WI38 (cell line): Measurements from ENCODE around the gene L3MBTL4.

Source experiments
- H3K4me3 ChIP-seq: 2 replicates; pipeline ENCODE4 v1.5.1; 2011; ENCODE audit warnings: low read depth, mild to moderate bottlenecking, control low read depth, low read length
- CTCF ChIP-seq: IDR thresholded peaks from 2 replicates; pipeline ENCODE4 v1.5.1; 2012; ENCODE audit warnings: low read depth, mild to moderate bottlenecking, control low read depth, low read length

L3MBTL4 gene

DNA sequence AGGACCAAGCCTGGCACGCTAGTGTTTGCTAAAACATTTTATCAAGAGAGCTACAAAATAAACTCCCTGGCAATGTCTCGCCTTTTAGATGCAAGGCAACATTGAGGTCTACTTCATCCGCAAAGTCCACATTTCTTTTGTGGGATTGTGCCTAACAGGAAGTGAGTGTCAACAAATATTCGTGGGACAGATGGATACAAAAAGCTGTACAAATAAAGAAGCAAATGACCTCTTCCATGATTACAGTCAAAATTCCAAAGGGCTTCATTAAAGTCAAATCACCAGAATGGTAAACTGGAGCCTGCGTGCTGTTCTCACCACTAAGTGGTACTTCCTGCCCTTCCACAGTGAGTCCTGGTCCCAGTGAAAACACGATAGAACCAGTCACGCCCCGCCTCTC, 40.4 kb downstream of the L3MBTL4 start:
- H3K4me3 ChIP-seq, result no peak overlapping the region
- no peak for TF ChIP-seq CTCF

DNA sequence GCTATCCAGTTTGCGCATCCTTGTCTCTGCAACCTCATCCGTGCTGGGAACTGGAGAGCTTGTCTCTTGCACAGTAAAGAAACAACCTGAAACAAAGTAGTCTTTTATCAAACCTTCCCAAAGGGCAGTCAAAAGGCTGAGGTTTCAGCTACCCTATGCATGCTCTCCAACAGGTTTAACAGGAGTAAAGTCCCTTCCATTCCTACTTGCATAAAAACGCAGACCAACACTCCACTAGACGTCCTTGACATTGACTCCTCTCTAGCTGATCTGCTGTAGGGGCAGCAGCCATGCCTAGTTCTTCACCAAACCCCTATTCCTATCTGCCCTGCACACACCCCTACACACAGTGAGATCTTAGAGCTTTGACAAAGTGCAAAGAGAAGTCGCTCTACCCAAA, 41.5 kb downstream of the L3MBTL4 start:
- H3K4me3 ChIP-seq, result no peak overlapping the region
- TF ChIP-seq CTCF, result no peak

- no peak overlapping the region for H3K4me3 ChIP-seq
- TF ChIP-seq CTCF, result no peak
Measured at GRCh38 chr18:6370886-6371635, 43.6 kb downstream of the L3MBTL4 start.

DNA sequence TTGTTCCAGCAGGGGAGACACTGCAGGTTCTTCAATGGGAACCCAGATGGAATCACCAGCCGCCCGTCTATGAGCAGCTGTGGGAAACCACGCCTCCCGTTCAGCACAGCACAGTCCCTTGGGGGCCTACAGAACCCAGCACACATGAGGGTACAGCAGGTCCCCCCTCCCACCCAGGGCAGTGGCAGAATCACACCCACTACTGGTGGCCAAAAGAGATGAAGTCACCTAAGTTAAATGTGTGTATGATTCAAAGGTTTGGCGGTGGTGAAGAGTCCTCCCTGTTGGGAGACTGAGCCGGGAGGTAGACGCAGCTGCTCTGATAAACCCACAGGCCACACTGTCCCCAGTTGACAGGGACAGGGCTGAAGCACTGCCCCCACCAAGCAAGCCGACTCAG, 44.3 kb downstream of the L3MBTL4 start:
- no peak overlapping the region for H3K4me3 ChIP-seq
- no peak for TF ChIP-seq CTCF

- no peak overlapping the region for H3K4me3 ChIP-seq
- TF ChIP-seq CTCF, result no peak
Measured at GRCh38 chr18:6368017-6368416, 46.7 kb downstream of the L3MBTL4 start.

DNA sequence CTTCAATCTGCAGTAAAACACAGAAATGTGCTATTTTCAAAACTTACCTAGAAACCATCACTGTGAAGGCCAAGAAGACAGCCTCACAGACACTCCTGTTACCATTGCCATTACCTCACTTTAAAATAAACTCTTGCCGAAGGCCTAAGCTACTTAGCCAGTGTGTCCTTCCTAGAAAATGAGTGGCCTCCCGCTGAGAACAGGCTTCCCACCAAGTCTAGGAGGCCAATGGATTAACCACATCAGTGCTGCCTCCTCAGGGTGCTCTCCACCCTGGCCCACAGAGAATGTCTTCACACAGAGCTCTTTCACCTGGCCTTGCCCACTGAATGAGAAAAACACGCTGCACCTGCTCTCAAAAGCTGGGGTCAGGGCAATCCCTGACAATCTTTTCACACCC, 47.5 kb downstream of the L3MBTL4 start:
- TF ChIP-seq CTCF, result no peak
- no peak overlapping the region for H3K4me3 ChIP-seq

DNA sequence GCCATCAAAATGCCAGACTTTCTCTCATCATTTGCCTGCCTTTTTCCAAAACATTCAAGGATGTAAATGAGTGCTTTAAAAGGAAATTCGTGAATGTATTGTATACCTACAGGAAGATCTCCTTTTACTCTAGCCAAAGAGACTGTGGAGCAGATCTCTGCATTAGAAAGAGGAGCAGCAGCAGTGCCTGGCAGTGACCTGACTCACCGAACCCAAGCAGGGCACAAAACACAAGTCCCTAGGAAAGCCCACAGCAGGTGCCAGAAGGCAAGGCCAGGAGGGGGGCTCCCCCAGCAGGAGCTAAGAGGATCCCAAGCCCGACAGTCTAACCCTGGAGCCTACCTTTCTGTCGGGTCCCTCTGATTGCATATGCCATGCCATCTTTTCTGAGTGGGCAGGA, 47.9 kb downstream of the L3MBTL4 start:
- TF ChIP-seq CTCF, result no peak
- H3K4me3 ChIP-seq, result no peak overlapping the region
